PC-3 (cell line): ENCODE data around the gene WDR46.

ENCODE experiments used
- EZH2 ChIP-seq: fragments of 300-600 bp; sonication (generic); IDR thresholded peaks from one replicate; pipeline ENCODE4 v1.6.1; 2017; ENCODE audit warnings: antibody characterized with exemption, mild to moderate bottlenecking, low read length; ENCODE audit not compliant: unreplicated experiment
- TF ChIP-seq, protein P1 (sequence below): fragments of 300-600 bp; sonication (generic); conservative IDR thresholded peaks from 2 replicates; pipeline ENCODE4 v1.5.1; 2017; ENCODE audit warnings: antibody characterized with exemption, low read depth, mild to moderate bottlenecking, low read length

DNA sequence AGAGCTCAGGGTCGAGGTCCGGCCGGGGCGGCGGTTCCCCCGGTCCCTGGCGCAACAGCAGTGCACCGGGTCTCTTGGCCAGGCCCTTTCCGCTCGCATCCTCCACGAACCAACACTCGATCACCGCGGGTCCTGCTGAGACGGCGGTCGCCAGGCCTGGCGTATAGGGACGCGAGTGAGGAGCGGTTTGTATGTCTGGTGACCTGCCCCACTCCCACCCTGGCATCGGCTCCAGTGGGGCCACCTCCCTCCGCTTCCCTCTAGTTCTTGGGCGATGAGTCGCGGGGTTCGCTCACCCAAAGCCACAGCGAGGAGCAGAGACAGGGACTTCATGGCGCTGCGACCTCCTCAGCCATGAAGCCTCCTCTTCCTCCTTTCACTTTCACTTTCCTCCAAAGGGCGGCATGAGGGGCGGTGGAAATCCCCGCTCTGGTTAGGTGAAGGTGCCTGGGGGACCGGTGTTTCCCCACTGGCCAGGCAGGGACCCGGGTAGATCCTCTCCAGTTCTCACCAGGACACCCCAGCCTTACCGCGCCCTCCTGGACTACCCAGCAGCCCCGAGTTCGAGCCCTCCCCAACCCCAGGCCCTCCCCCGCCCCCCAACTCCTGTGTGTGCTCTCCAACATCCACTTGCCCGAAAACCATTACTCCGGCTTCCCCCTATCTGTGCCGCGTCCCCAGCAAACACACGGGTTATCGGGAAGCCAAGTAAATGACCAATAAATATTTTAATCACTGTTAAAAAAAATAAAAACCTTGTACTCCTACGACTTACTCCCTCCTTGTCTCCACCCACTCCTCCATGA, 24.9 kb upstream of the WDR46 start, which contains the start of gene TAPBP:
- TF ChIP-seq, protein P1, sequence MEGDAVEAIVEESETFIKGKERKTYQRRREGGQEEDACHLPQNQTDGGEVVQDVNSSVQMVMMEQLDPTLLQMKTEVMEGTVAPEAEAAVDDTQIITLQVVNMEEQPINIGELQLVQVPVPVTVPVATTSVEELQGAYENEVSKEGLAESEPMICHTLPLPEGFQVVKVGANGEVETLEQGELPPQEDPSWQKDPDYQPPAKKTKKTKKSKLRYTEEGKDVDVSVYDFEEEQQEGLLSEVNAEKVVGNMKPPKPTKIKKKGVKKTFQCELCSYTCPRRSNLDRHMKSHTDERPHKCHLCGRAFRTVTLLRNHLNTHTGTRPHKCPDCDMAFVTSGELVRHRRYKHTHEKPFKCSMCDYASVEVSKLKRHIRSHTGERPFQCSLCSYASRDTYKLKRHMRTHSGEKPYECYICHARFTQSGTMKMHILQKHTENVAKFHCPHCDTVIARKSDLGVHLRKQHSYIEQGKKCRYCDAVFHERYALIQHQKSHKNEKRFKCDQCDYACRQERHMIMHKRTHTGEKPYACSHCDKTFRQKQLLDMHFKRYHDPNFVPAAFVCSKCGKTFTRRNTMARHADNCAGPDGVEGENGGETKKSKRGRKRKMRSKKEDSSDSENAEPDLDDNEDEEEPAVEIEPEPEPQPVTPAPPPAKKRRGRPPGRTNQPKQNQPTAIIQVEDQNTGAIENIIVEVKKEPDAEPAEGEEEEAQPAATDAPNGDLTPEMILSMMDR: no peak
- TF ChIP-seq EZH2: no peak
